NCI-H526 treated with DMSO at 0.1 percent for 48 hours (cell line): ENCODE results near the gene RNF26.
A peak's percentile ranks its signal among the peaks of the same experiment; 100 is the strongest.

Source experiments
- DNase-seq: peaks from one replicate; lab custom pipeline; 2025; lab: John Stamatoyannopoulos, UW

Gene RNF26

DNA sequence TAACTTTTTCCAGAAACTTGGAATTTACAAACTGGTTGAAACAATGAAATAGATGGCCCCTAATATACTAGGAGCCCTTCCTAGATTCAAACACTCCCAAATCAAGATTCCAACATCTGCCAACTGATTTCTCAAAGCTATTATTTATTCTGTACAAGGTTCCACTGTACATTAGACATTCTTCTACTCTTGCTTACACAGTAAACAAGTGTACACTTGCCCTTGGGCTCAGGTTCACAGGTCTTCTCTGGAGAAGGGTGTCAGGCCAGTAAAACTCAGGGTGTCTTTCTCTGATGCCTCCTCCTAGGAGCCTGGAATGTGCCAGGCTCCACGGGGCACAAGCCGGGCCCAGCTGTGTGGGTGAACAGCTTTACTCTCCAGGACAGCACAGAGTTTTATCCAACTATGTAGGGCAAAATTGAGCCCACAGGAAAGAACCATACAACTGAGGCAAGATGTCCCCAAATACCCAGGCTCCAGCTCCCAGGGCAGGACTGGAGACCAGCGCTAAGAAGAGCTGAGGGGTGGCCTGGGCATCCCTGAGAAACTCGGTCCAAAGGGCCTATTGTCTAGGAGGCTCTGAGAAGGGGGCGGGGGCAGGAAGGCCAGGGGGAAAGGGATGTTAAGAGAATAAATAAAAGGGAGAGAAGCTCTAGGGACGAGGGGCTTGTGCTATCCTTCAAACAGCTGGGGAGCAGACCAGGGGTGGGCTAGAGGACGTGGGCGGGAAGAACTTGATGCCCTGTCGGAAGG lies 20.9 kb downstream of the RNF26 start:
- DNase-seq = no peak

DNA sequence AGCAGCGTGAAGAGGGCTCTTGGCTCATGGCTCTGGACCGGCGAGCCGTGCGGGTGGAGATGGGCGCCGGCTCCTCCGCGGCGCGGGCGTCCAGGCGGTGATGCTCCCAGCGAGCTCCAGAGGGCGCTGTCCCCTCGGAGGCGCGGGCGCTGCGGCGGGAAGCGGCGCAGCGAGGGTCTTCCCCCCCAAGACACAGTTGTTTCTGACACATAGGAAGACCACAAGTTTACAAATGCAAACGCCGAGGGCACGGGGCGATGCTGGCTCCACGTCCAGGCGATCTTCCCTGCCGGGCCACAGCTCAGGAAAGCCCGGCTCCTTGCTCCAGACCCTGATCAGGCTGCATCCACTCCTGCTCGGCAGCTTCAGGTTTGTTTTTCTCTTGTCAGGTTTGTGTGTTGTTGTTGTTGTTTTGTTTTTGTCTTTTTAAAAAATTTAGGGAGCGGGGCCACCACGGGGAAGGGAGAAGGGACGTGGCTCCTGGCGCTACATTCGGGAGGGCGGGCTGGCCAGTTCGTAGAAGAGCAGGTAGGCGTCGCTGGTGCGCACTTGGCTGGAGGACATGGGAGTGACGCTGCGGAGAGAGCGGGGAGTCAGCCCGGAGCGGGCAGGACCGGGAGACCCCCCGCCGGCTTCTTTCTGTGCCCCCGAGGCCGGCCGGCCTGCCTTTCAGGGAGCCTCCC lies 22.2 kb downstream of the RNF26 start:
- DNase-seq = peak; percentile 64

DNA sequence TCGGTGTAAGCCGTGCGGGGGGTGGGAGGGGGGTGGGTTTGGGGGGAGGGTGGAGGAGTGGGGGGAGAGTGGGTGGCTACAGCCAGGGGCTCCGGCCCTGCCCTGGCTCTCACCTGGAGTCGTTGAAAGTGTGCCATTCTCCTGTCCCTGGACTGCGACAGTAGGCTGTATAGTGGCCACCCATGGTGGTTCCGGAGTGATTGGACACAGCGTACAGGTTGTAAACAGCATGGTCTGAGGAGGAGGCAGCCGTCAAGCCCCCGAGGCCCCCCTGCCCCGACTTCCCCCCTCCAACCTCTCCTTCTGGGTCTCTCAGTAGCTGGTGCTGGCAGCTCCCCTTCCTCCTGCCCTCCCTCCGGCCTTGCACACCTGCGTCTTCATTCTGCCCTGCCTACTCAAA lies 22.7 kb downstream of the RNF26 start:
- DNase-seq = no peak

DNA sequence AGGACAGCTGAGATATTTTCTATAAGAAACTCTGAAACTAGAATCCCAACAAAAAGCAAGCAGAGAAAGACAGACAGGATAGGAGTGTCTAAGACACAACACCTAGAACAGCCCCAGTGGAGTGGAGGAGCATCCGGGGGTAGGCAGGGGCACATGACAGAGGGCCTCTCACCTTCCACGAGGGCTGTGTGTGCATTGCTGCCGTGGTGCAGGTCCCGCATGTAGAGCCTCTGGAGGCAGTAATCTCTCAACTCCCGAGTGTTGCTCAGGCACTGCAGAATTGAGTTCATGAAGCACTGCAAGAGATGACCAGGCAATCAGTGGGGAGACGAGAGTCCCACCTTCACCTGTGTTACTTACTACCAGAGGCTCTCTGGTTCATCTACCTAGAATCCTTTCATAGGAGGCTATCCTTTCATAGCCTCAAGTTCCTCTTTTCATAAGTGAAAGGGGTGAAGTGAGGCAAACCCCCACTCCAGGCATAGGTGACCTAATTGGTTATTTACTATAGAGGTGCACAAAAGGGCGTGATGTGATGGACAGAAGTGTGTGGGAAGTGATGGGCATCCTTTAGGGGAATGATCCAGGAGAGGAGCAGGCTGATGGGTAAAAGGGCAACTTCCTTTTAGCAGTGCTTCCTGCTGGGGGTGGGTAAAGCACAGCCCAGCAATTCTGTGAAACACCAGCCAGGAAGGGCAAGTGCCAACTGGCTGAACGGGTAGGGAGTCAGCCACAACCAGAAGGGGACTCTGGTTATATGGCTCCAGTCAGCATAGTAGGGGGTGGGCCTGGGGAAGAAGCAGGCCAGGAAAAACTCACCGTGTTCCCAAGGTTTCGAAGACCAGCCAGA lies 25.3 kb downstream of the RNF26 start:
- DNase-seq = no peak

DNA sequence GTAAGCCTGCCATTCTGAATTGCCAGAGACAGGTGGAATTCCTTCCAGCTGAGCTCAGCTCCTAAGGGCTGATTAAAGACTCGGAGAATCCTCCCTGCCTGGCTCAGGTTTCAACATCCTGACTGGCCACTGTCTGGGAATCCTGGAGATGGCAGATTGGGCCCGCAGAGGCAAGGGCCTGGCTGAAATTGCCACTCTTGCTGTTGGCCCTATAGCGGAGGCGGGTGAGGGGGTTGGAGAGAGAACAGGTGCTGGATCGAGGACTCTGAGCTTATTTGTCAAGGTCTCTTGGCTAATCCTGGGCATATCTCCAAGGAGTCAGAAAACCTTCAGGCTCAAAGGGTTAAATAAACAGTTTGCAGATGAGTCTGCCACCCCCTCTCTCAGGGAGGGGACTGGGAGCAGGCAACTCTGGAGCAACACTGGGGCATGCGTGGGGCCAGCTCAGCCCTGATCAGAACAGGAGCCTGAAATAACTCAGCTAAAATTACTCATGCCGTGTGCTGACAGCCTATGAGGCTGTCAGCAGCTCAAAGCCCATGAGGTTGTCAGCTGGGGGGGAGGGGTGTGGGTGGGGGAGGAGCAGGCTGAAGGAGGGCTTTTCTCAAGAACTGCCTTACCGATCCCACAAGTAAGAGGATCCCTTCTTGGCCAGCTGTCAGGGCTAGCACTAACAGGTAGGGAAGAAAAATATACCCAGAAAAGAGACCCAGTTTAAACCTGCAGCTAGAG lies 26.9 kb downstream of the RNF26 start:
- DNase-seq = peak; percentile 72

DNA sequence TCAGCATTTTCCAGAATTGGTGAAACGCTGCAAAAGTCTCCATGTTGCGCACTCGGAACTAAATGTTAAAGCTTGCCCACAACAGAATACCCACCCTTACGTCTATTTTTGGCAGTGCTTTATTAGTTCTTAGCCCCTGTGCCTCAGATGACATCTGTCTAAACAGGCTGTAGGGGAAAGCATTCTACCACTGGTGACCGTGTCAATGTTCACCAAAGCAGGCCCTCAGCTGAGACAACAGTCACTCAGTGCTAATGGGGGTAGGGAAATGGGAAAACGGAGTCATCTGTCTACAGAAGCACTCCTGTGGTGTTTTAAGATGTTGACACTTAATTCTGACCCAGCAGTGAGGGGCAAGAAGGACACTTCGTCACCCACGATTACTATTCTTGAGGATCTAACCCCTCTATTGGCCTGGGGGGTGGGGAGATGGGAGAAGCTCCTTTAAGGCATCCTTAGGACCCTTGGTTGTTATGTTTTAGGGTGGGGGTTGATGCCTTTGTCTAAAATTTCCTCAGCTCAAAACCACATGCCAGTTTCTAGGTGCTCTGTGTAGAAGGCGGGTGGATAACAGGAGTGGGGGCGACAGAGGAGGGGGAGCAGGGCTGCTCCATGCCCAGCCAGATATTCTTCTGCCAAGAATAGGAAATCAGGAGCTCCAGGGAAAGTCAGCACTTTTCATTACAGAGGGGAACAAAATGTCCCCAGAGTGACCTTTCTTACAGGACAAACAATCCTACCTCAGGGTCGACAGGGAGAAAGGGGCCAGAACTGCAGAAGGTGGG lies 27.8 kb downstream of the RNF26 start:
- DNase-seq = no peak

DNA sequence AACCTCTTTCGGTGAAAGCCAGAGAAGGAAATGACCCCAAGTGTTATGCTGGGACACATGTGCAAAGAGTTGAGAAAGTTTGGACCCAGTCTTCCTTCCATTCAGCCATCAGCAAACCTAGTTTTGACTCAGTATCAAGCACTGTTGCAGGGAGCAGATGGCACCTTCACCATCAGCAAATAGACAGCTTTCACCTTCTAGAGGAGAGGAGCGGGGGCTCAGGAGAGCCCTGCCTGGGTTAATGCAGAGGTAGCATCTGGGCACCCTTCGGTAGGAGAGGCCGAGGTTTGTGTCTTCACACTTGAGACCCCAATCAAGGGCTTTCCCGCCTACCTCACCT lies 28.4 kb downstream of the RNF26 start:
- DNase-seq = no peak

DNA sequence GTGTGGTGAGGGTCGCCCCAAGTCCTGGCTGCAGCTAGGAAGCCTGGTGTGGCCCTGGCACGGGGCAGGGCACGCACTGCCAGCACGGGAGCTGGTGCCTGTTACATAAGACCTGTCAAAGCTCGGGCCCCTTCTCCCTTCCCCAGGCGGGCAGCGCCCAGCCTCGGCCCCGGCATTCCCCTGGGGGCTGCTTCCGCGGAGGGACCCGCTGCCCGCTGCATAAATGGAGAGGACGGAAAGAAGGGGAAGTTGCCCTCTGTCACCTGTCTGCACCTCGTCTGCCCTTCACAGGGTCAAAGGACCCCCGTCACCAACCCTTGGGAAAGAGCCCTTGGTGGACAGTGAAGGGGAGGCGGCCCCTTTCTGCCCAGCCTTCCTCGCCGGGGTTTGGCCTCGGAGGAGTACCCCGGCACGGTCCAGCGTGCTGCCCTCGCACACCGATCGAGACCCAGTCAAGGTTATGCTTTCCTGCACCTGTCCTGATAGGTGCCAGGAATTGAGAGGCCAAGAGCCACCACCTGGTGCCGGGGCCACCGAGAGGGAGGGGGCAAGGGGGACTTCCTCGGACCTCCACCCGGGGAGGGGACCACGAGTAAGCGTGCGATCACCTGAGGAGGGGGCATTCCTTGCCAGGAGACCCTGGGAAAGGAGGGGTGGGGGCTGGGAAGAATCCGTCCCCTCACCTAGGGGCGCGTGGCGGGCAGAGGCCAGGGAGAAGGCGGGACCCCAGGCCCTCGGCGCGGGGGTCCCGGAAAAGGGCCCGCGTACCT lies 28.9 kb downstream of the RNF26 start:
- no peak for DNase-seq

DNA sequence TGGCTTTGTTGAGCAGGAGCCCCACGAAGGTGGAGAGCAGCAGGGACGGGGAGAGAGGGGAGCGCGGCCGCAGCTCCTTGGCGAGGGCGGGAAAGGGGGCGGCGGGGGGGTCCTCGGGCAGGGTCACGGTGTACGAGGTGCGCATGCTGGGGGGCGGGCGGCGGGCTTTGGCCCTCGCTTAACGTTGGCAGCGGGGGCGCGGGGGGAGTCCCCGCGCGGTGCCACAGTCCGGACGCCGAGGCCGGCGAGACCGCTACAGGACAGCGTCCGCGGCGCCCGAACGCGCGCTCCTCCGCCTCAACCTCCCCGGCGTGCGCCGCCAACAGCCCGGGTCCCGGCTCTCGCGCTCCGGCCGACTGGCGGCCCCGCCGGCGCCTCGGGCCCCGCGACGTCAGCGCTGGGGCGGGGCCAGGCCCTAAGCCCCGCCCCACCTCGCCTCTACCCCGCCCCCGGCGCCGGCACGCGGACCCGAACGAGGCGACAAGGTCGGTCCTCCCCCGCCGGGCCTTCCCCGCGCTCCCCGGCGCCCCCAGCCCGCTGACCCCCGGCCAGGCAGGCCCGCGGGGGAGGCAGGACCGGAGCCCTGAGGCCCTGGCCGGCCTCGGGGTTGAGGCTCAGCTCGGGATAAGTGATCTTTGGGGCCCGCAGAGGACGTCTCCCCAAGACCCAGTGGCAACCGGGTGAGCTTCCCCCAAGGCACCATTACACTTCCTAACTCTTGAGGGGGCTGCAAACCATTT lies 29.7 kb downstream of the RNF26 start:
- DNase-seq = peak; percentile 32

DNA sequence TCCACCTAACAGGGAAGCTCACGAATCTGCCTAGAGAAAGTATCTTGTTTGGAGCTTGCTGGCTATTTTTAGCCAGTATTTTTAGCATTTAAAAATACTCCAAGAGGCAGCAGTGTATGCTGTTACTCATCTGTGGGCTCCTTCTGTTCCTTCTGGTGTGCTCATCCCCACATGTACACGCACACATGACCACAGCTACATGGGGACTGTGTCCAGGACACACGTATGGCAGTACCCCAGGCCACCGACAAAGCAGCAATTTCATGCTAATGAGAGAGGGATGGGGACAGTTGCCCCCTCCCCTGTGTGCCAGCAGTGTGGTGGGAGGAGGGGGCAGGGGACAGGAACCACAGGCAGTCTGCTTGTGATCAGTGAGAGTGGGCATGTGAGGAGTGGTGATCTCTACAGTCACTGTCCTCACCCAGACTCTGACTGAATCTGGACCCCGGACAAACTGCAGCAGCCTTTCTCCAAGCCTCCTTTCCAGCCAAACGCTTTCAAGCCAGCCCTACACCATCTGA lies 30.8 kb downstream of the RNF26 start:
- DNase-seq = no peak

DNA sequence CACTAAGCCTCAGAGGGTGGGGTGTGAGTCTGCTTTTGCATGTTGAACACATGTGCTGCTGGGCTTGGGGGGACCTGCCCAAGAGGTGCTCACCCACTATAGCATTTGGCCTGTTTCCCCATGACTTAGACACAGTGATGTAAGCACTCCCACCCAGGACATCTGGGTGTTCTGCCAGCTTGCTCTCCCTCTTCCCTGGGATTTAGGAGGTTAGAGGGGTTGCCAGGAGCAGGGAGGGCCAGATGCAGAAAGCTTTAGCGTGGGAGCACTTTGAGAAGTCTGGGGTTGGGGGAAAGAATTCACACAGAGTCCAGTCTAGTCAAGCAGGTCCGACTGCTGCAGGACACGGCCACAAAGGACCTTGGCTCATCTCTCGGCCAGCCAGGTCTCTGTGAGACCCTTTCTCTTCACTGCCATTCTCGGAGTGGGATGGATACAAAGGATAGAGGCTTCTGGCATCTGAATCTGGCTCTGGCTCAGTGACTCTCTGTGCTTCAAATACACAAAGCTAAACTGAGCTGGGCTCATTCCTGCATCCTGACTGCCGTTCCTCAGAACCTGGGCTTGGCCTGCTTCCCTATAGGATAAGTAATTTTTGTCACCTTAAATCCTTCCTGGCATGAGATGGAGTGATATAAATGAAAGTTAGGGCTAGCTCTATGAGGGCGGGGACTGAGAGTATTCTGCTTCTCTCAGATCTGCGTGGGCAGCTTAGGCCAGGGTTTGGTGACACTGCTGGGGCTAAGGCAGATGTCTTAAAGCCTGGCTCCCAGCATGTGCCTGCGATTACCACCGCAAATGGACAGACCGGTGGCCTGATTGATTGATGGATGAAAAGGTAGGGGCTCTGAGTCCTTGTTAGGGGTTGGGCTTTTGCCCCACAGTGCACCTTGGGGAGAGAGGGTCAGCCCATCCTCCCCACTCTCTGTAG lies 32.6 kb downstream of the RNF26 start:
- no peak for DNase-seq

DNA sequence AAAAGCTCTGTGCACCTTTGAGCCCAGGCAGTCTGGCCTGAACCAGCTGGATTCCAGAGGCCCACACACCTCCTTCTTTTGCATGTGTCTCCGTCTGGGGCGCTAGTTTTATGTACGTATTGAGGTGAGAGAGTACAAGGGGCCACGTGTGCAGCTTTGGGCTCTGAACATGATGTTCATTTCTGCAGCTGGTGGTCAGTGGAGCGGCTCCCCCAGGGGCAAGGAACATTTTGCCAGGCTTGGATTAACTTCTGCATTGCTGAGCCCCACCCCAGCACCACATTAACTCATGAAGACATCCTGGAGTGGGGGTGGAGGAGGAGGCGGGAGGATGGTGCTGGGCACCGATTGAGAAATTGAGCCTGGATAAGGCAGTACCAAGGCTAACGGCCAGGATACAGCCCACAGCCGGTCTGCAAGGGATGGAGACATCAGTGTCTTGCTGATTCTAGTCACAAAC lies 33.4 kb downstream of the RNF26 start:
- peak; percentile 87 for DNase-seq

DNA sequence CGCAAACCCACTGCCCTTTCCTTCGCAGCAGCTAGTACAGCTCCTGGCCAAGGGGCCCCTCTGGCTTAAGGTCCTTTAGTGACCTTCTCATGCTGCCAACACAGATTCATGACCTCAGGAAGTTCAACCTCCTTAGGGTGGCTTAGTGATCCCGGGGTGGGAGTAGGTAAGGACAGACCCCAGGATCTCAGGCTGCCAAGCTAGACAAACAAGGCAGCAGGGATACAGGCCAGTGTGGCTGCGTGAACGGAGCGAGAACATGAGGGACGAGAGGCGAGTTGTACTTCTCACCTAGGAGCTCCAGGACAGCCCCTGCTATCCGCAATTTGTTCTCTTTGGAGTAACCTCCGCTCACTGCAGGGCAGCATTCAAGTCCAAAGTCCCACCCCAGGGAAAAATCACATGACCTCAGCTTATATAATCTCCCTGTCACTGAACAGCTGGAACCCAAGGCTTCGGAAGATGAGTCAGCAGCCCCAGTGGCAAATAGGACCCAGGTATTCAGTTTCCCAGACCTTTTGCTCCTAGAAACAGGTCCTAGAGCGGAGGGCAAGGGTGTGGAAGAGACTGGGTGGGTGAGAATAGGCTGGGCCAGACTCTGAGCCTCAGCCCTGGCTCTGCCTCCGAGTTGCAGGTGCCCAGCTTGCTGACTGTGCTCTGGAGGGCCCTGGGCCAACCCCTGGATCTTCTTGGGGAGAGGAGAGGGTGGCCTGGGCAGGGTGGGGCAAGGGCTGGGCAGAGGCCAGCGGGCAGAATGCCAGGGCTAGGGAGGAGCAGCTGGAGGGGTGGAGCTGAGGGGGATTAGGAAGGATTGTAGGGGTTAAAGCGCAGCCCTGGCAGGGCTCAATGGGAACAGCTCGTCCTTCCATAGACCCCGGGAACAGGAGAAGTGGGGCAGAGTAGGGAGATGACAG lies 34.1 kb downstream of the RNF26 start:
- peak; percentile 78 for DNase-seq

DNA sequence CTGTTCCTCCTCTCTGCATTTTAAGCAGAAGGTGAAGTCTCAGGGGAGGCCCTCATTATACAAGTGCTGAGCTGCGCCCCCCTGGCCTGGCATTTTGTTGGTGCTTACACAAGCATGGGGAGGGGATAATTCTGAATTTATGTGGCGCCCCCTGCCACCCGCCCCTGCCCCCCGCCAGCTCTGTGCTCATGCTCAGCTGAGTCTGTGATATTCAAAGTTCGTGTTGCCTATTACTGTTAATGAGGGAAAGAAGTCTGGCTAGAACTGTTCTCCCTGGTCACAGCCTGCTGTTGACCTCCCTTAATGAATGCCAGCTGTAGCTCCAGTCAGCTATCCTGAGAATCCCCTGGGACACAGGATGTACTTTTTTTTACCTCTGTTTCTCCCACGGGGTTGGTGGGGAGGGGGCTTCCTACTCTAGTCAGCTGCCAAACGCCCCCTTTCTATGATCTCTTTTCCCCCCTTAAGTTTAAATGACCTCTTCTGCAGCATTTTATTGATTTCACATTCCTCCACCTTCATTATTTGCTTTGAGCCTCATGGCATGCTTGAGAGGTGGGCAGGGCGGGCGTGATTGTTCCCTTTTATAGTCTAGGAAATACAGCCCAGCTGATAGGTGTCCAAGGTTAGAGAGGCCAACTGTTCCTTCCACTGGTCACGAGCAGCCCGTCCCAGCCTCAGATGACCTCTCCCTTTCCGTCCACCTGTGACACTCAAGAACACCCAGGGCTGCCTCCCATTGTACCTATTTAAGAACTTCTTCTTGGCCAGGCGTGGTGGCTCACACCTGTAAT lies 35.0 kb downstream of the RNF26 start:
- DNase-seq = peak; percentile 45

DNA sequence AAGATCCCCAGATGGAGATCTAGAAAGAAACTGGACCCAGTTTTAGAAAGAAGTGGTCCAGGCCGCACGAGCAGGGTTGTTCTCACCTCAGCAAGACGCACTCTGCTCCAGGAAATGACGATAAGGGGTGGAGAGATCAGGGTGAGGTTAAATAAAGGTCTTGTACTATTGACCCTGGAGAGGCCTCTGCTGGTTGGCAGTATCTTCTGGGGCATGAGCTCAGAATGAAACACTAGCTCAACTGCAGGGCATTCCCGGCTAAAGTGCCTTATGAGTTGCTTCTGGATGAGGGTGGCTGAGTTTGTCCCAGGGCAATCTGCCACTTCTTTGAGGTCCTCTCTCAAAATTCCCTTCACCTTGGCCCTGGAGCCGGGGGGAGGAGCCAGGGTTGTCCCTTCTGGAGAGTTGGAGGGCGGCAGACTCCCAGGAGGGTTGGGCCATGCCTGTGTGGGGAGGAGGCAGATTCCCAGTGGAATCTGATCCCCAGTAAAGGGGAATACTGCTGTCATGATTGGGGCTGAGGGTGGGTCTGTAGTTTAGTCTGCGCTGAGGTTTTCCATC lies 36.2 kb downstream of the RNF26 start:
- no peak for DNase-seq

DNA sequence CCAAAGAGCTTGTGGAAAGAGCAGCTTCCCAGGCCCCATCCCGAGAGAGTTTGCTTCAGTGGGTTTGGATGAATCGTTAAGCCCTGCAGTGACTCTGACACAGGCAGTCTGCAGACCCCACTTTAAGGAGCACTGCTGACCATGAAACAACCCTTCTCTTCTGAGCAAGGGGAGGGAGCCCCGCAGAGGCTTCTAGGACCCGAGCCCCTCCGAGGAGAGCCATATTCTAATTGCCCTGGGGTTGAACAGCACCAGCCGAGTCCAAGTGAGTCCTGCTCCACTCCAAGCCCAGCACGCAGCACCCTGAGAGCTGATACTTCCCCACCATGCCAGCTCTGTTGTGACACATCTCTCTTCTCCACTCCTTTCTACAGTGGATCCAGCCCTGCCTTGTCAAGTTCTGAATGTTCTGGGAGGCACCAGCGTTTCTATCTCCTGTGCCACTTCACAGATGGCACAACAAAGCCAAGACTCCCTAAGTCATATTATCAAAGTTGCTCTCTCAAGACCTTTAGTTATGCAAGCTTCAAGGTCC lies 36.8 kb downstream of the RNF26 start:
- DNase-seq = no peak
